Measurements from ENCODE around the gene SNAPC2. TPM values are rescaled to one million over a fixed set of nuclear protein-coding genes. Genes with fewer than 3 reads are reported as not detected.
A peak's percentile ranks its signal among the peaks of the same experiment; 100 is the strongest.
"Not testable (repeated sequence)": the region's sequence is repeated elsewhere in the genome, so short reads cannot be mapped to it uniquely, and the experiment has no call there.

Gene SNAPC2
- total and polyA plus RNA-seq, 12 donors: 8.2 to 38.2 (median 20.9) TPM

DNA sequence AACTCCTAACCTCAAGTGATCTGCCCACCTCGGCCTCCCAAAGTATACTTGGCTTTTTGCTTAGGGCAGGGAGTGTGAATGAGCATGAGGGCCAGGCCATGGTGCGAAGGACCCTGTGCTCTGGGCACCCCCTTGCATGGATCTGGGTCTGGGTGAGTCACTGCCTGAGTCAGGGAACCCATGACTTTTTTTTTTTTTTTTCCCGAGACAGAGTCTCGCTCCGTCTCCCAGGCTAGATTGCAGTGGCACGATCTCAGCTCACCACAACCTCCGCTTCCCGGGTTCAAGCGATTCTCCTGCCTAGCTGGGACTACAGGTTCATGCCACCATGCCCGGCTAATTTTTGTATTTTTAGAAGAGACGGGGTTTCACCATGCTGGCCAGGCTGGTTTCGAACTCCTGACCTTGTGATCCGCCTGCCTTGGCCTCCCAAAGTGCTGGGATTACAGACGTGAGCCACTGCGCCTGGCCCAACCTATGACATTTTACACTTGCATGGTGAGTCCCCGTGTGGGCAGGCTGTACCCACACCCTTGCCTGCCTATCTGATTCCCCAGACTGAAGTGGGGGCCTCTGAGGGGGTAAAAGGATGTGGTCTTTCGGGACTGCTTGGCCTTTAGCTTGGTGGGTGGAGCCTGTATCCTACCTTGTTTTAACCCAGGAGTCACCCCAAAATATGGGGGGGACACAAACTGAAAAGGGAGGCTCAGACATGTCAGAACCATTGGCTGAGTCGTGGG, 26.6 kb upstream of the SNAPC2 start:
- peak in 1 of 2 donors; percentile 47 for TF ChIP-seq POLR2A (IDR thresholded peaks at IDR 0.05)
- H3K27ac ChIP-seq: peak overlapping the region in 2 of 5 donors; percentile 5 to 70
- DNase-seq: peak in 5 of 7 donors; percentile 59 to 75 (median 65)
- H3K4me1 ChIP-seq (replicated peaks in 1 of 2); H3K27me3 ChIP-seq; intact Hi-C loops (cut with DNase I); H3K9me3 ChIP-seq (replicated peaks in 1 of 3); H3K36me3 ChIP-seq (replicated peaks in 1 of 2): not testable (repeated sequence)
- peak overlapping the region in 1 of 4 donors; percentile 26 for H3K4me3 ChIP-seq
- WGBS, 4 donors: 49 to 63% (median 53%) methylated on average over 16 to 18 of the region's 18 CpGs

DNA sequence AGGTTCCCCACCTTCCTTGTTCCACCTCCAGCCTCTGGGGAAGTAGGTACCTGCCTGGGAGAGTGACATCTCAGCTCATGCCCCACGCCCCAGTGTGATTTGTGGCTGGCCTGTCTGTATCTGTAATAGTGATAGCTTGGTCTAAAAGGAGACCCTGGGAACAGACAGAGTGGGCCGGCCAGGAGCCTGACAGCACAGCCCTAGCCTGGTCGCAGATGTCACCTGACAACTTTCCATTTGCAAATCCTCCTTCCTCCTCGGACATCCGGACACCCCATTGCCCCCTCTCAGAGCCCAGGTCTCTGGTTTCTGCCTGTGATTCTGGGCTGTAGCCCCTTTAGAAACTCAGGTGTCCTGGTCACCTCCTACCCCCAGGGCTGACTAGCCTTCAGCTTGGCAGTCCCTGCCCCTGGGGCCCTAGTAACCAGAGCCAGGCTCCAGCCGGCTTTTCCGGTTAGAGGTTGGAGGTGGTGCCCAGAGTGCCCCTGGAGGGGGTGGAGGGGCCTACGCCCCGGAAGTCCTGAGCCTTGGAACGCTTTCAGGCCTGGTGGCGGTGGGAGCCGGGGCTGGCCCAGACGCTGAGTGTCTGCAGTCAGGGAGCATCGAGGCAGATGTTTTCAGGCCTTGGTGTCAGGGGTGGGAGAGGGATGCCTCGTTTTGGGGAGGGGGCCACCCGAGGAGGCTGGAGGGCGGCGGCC, 25.4 kb upstream of the SNAPC2 start:
- intact Hi-C loops (cut with DNase I): no loop called here
- WGBS, 4 donors: 65 to 81% (median 70%) methylated on average over 9 to 18 of the region's 18 CpGs

DNA sequence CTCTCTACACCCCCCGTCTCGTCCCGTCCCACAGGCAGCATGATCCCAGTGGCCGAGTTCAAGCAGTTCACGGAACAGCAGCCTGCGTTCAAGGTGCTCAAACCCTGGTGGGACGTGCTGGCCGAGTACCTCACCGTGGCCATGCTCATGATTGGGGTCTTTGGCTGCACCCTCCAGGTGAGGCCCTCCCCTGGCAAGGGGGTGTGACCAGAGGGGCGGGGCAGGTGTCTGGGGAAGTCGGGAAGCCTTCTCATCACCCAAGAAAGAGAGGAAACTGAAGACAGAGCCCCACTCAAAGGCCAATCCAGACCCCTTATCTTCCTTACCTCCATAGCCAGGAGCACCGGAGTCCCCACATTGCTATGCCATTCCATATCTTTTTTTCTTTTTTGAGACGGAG, 24.6 kb upstream of the SNAPC2 start:
- no peaks in the 10 kb centered on the region for H3K27me3 ChIP-seq
- intact Hi-C loops (cut with DNase I): no loop called here

More for the DNA sequence above, 25.4 kb upstream of the SNAPC2 start:
- H3K9me3 ChIP-seq (replicated peaks in 1 of 3): no peaks in the 10 kb centered on the region
- H3K4me3 ChIP-seq: no peak overlapping the region
- no peak overlapping the region for H3K27ac ChIP-seq
- H3K36me3 ChIP-seq (replicated peaks in 1 of 2): no peaks in the 10 kb centered on the region
- no peaks in the 10 kb centered on the region for H3K27me3 ChIP-seq
- TF ChIP-seq POLR2A (IDR thresholded peaks at IDR 0.05): no peak
- TF ChIP-seq, protein P1, sequence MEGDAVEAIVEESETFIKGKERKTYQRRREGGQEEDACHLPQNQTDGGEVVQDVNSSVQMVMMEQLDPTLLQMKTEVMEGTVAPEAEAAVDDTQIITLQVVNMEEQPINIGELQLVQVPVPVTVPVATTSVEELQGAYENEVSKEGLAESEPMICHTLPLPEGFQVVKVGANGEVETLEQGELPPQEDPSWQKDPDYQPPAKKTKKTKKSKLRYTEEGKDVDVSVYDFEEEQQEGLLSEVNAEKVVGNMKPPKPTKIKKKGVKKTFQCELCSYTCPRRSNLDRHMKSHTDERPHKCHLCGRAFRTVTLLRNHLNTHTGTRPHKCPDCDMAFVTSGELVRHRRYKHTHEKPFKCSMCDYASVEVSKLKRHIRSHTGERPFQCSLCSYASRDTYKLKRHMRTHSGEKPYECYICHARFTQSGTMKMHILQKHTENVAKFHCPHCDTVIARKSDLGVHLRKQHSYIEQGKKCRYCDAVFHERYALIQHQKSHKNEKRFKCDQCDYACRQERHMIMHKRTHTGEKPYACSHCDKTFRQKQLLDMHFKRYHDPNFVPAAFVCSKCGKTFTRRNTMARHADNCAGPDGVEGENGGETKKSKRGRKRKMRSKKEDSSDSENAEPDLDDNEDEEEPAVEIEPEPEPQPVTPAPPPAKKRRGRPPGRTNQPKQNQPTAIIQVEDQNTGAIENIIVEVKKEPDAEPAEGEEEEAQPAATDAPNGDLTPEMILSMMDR (IDR thresholded peaks at IDR 0.05): no peak
- DNase-seq: peak in 1 of 7 donors; percentile 15
- peaks cover 0 to 8% of the 10 kb centered on the region in 2 donors for H3K4me1 ChIP-seq (replicated peaks in 1 of 2)

DNA sequence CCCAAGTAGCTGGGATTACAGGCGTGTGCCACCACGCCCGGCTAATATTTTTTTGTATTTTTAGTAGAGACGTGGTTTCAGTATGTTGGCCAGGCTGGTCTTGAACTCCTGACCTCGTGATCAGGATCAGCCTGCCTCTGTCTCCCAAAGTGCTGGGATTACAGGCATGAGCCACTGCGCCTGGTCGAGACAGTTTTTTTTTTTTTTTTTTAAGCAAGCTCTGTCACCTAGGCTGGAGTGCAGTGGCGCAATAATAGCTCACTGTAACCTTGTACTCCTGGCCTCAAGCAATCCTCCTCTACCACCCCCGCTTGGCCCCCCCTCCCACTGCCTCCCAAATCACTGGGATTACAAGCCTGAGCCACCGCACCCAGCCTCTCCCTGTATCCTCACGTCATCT, 22.8 kb upstream of the SNAPC2 start:
- WGBS, 4 donors: 46 to 61% (median 55%) methylated on average over 11 of the region's 11 CpGs
- Histone ChIP-seq H3K27ac (peak overlapping the region; percentile 18 to 81 (median 75)), H3K4me1 (replicated peaks in 1 of 2) (peaks cover 2 to 8% of the 10 kb centered on the region in 2 donors), H3K36me3 (replicated peaks in 1 of 2) (no peaks in the 10 kb centered on the region), H3K9me3 (replicated peaks in 1 of 3) (no peaks in the 10 kb centered on the region), H3K4me3 (no peak overlapping the region), H3K27me3 (no peaks in the 10 kb centered on the region)
- peak; percentile 71 to 94 (median 91) for DNase-seq
- TF ChIP-seq, protein P1 (IDR thresholded peaks at IDR 0.05): no peak
- TF ChIP-seq POLR2A (IDR thresholded peaks at IDR 0.05): no peak
- intact Hi-C loops (cut with DNase I): no loop called here

More for the DNA sequence above, 24.6 kb upstream of the SNAPC2 start:
- Histone ChIP-seq H3K4me3 (no peak overlapping the region), H3K36me3 (replicated peaks in 1 of 2) (no peaks in the 10 kb centered on the region), H3K27ac (no peak overlapping the region), H3K9me3 (replicated peaks in 1 of 3) (no peaks in the 10 kb centered on the region), H3K4me1 (replicated peaks in 1 of 2) (peaks cover 0 to 8% of the 10 kb centered on the region in 2 donors)
- WGBS, 4 donors: 86 to 96% (median 88%) methylated on average over 7 to 13 of the region's 13 CpGs
- DNase-seq: peak in 1 of 7 donors; percentile 22
- TF ChIP-seq POLR2A (IDR thresholded peaks at IDR 0.05): no peak
- TF ChIP-seq, protein P1 (IDR thresholded peaks at IDR 0.05): no peak

Data from adrenal gland (tissue), 12 donors.